Panc1 (cell line): Measurements from ENCODE around the gene LMAN1. TPM values are rescaled to one million over a fixed set of nuclear protein-coding genes. Genes with fewer than 3 reads are reported as not detected.

Experiments used
- ATAC-seq: fragments of 200-7000 bp; cut with Tn5 transposase; 2 replicates; pipeline ENCODE4 v1.9.1; 2020; ENCODE audit warnings: mild to moderate bottlenecking, moderate library complexity
- BruUV-seq: library from RNA; stranded (reverse); fragments of 400-500 nt; replicated peaks from 2 replicates; lab custom pipeline; 2021; lab: Mats Ljungman, UMichigan
- CTCF ChIA-PET: fragments of 300-600 bp; sonication (Branson Sonifier 250); formaldehyde crosslinking; loops from one replicate; lab custom pipeline; 2022; ENCODE audit warnings: antibody characterized with exemption; lab: Charles Lee
- POLR2A ChIA-PET: fragments of 300-600 bp; sonication (Branson Sonifier 250); formaldehyde crosslinking; loops from one replicate; lab custom pipeline; 2022; ENCODE audit warnings: antibody characterized with exemption; lab: Charles Lee
- DNase-seq: peaks from one replicate; pipeline ENCODE4 v3.0.0-alpha.2; 2010; ENCODE audit warnings: low read depth, low spot score
- H3K27ac ChIP-seq: 2 replicates; pipeline ENCODE4 v1.5.1; 2011; ENCODE audit warnings: mild to moderate bottlenecking, low read length, inconsistent platforms
- H3K27me3 ChIP-seq: fragments of 200-500 bp; sonication (Bioruptor generic); 2 replicates; pipeline ENCODE4 v1.6.0; 2014; ENCODE audit warnings: low read length, inconsistent platforms; ENCODE audit not compliant: control insufficient read depth, insufficient read depth
- H3K36me3 ChIP-seq: fragments of 200-500 bp; sonication (Bioruptor generic); 2 replicates; pipeline ENCODE4 v1.5.1; 2014; ENCODE audit warnings: inconsistent platforms, mild to moderate bottlenecking, low read length, moderate library complexity; ENCODE audit not compliant: control insufficient read depth, insufficient read depth
- H3K4me1 ChIP-seq: 2 replicates; pipeline ENCODE4 v1.5.1; 2011; ENCODE audit warnings: inconsistent platforms, mild to moderate bottlenecking, low read length, moderate library complexity; ENCODE audit not compliant: control insufficient read depth, insufficient read depth
- H3K4me3 ChIP-seq, 2 experiments: 2 replicates each; pipeline ENCODE4 v1.5.1; 2011 to 2012; ENCODE audit warnings: low read depth in 2 of 2, low read length in 2 of 2, mild to moderate bottlenecking in 2 of 2, inconsistent platforms in 1 of 2, moderate library complexity in 1 of 2
- H3K9me3 ChIP-seq: fragments of 200-500 bp; sonication (Bioruptor generic); 2 replicates; pipeline ENCODE4 v1.5.1; 2014; ENCODE audit warnings: low read depth, mild to moderate bottlenecking, inconsistent platforms, low read length, moderate library complexity; ENCODE audit not compliant: control insufficient read depth, insufficient read depth
- POLR2AphosphoS5 ChIP-seq: IDR thresholded peaks from 2 replicates; pipeline ENCODE4 v1.6.1; 2012; ENCODE audit warnings: mild to moderate bottlenecking, low read depth, low read length, moderate library complexity
- SIN3A ChIP-seq: IDR thresholded peaks from 2 replicates; pipeline ENCODE4 v1.6.1; 2012; ENCODE audit warnings: low read depth, mild to moderate bottlenecking, low read length, moderate library complexity, borderline replicate concordance; ENCODE audit not compliant: insufficient read depth
- TCF7L2 ChIP-seq: IDR thresholded peaks from 2 replicates; pipeline ENCODE4 v1.6.1; 2011; ENCODE audit warnings: mild to moderate bottlenecking, low read depth, low read length, inconsistent platforms
- in situ Hi-C: cut with HindIII; loops from 2 replicates; pipeline ENCODE4 v1.10.0; 2016; ENCODE audit warnings: low sequenced_read_pairs, low pct_unique_long_range_greater_than_20kb
- intact Hi-C: fragments of 100-400 bp; cut with micrococcal nuclease; formaldehyde crosslinking; loops from one replicate; pipeline ENCODE4 v1.10.0; 2022; ENCODE audit not compliant: unreplicated experiment
- total RNA-seq: library from RNA; stranded (reverse); gene quantifications from one replicate; pipeline ENCODE4 v1.2.1, GENCODE V29; 2021; ENCODE audit not compliant: unreplicated experiment
- TF ChIP-seq, protein P1 (sequence below), 2 experiments: IDR thresholded peaks; 2 replicates each; pipeline ENCODE4 v1.6.1; 2011 to 2012; ENCODE audit warnings: low read depth in 2 of 2, control low read depth in 1 of 2, low read length in 1 of 2, mild to moderate bottlenecking in 1 of 2, moderate library complexity in 1 of 2; ENCODE audit not compliant: insufficient read depth in 1 of 2
- TF ChIP-seq, protein P2 (sequence below): fragments of 450-650 bp; IDR thresholded peaks from 2 replicates; pipeline ENCODE4 v1.5.1; 2017; ENCODE audit warnings: mild to moderate bottlenecking

The LMAN1 gene
- total RNA-seq, 1 experiment from 2014 or later: 60.8 TPM

- Histone ChIP-seq H3K9me3 (no peaks in the 10 kb centered on the region), H3K36me3 (no peaks in the 10 kb centered on the region), H3K4me3 (no peak overlapping the region), H3K4me1 (no peaks in the 10 kb centered on the region), H3K27ac (no peak overlapping the region), H3K27me3 (no peaks in the 10 kb centered on the region; the same call in 1 of the 2 replicates)
- no peak for TF ChIP-seq TCF7L2
- TF ChIP-seq SIN3A: no peak
- no peak for TF ChIP-seq POLR2AphosphoS5
- TF ChIP-seq, protein P1, sequence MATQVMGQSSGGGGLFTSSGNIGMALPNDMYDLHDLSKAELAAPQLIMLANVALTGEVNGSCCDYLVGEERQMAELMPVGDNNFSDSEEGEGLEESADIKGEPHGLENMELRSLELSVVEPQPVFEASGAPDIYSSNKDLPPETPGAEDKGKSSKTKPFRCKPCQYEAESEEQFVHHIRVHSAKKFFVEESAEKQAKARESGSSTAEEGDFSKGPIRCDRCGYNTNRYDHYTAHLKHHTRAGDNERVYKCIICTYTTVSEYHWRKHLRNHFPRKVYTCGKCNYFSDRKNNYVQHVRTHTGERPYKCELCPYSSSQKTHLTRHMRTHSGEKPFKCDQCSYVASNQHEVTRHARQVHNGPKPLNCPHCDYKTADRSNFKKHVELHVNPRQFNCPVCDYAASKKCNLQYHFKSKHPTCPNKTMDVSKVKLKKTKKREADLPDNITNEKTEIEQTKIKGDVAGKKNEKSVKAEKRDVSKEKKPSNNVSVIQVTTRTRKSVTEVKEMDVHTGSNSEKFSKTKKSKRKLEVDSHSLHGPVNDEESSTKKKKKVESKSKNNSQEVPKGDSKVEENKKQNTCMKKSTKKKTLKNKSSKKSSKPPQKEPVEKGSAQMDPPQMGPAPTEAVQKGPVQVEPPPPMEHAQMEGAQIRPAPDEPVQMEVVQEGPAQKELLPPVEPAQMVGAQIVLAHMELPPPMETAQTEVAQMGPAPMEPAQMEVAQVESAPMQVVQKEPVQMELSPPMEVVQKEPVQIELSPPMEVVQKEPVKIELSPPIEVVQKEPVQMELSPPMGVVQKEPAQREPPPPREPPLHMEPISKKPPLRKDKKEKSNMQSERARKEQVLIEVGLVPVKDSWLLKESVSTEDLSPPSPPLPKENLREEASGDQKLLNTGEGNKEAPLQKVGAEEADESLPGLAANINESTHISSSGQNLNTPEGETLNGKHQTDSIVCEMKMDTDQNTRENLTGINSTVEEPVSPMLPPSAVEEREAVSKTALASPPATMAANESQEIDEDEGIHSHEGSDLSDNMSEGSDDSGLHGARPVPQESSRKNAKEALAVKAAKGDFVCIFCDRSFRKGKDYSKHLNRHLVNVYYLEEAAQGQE (IDR thresholded peaks at IDR 0.05; ENCODE audit: insufficient read depth in 1 of 2, low read depth in 2 of 2, low read length in 1 of 2): no peak
- TF ChIP-seq, protein P2, sequence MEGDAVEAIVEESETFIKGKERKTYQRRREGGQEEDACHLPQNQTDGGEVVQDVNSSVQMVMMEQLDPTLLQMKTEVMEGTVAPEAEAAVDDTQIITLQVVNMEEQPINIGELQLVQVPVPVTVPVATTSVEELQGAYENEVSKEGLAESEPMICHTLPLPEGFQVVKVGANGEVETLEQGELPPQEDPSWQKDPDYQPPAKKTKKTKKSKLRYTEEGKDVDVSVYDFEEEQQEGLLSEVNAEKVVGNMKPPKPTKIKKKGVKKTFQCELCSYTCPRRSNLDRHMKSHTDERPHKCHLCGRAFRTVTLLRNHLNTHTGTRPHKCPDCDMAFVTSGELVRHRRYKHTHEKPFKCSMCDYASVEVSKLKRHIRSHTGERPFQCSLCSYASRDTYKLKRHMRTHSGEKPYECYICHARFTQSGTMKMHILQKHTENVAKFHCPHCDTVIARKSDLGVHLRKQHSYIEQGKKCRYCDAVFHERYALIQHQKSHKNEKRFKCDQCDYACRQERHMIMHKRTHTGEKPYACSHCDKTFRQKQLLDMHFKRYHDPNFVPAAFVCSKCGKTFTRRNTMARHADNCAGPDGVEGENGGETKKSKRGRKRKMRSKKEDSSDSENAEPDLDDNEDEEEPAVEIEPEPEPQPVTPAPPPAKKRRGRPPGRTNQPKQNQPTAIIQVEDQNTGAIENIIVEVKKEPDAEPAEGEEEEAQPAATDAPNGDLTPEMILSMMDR: no peak
- no TSS peak for BruUV-seq
- in situ Hi-C loops (no loop called here), intact Hi-C loops (no loop called here)
- ChIA-PET POLR2A (no interaction called here), CTCF (no interaction called here)
- ATAC-seq (no peak), DNase-seq (no peak)
Measured at GRCh38 chr18:59303656-59304195, 55.3 kb downstream of the LMAN1 start.

DNA sequence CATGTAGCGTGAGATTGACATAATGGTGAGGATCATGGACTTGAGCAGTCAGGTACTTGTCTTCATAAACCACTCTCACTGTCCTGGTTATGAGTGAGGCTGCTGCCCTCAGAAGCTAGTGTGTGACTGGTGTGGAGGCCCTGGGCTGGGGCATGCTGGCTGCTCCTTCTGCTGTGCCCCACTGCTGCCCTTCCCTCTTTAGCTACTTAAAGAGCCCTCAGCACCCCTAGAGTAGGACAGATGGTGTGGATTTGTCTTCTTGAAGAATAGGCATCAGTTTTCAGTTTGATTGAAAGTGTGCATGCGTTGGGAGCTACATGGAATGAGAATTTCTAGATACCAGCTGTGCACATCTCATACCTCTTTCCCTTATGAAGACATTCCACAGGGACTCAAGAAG lies 56.1 kb downstream of the LMAN1 start:
- Histone ChIP-seq H3K4me3 (no peak overlapping the region), H3K27me3 (no peaks in the 10 kb centered on the region; the same call in 1 of the 2 replicates), H3K4me1 (no peaks in the 10 kb centered on the region), H3K27ac (no peak overlapping the region), H3K36me3 (no peaks in the 10 kb centered on the region), H3K9me3 (no peaks in the 10 kb centered on the region)
- ChIA-PET POLR2A (no interaction called here), CTCF (no interaction called here)
- no TSS peak for BruUV-seq
- in situ Hi-C loops: no loop called here
- DNase-seq (no peak), ATAC-seq (no peak)
- TF ChIP-seq POLR2AphosphoS5: no peak
- TF ChIP-seq SIN3A: no peak
- TF ChIP-seq, protein P1 (IDR thresholded peaks at IDR 0.05; ENCODE audit: insufficient read depth in 1 of 2, low read depth in 2 of 2, low read length in 1 of 2): no peak
- intact Hi-C loops: no loop called here
